ENCODE data around the gene DUSP5. TPM values are rescaled to one million over a fixed set of nuclear protein-coding genes. Genes with fewer than 3 reads are reported as not detected.

DUSP5 gene
- polyA plus RNA-seq, 2 donors: 33.8 to 107 TPM

DNA sequence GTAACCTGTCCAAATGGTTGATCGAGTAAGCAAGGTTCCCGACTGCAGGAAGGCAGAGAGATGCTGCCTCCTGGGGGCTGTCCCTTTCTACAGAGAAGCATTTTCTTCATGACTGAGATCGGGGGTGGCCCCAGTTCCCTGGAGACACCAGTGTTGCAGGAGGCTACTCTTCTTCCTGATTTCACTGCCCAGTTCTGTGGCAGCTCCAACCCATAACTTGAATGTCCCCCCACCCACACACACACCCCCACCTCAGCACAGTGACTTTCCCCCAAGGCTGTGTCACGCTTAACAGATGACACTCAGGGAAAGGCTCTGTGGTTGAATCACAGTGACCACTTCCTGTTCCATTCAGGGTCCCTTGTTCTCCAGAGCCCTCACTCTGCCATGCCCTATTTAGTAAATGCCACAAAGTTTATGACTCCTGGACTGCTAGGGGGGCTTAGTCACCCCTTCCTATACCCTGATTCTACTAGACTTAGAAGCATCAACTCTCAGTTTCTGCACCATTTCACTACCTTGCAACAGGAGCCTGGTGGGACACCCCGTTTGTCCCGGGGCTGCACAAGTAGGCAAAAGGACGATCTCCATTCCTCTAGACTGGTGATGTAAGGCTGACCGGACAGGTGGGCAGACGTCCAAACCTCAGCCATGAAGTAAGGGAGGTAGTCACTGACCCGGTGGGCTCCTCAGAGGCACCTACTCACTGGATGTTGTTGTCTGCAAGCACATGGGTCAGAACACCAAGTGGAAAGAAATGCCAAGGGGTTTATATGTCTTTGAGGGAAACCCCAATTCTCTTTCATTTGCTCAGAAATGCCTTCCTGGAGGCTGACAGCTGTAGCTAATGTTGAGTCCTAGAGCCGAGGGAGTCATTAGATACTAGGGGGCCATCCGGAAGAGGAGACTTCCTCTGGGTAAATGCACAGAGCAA lies 38.5 kb downstream of the DUSP5 start:
- no peak overlapping the region for H3K4me3 ChIP-seq (ENCODE audit: low read depth in 1 of 2, low read length in 2 of 2)
- H3K9me3 ChIP-seq (ENCODE audit: control insufficient read depth in 2 of 2, insufficient read depth in 1 of 2, low read depth in 1 of 2, low read length in 1 of 2): no peaks in the 10 kb centered on the region
- H3K27ac ChIP-seq (ENCODE audit: low read depth in 2 of 2, low read length in 1 of 2): no peak overlapping the region
- WGBS, 2 donors: 57 to 61% methylated on average over 12 of the region's 12 CpGs
- no peaks in the 10 kb centered on the region for H3K4me1 ChIP-seq (ENCODE audit: control insufficient read depth in 2 of 2, insufficient read depth in 2 of 2, low read length in 1 of 2)
- H3K27me3 ChIP-seq (ENCODE audit: control insufficient read depth in 1 of 2, insufficient read depth in 2 of 2, low read length in 2 of 2): no peaks in the 10 kb centered on the region
- no peaks in the 10 kb centered on the region for H3K36me3 ChIP-seq (ENCODE audit: control insufficient read depth in 2 of 2, insufficient read depth in 2 of 2, low read length in 1 of 2)

DNA sequence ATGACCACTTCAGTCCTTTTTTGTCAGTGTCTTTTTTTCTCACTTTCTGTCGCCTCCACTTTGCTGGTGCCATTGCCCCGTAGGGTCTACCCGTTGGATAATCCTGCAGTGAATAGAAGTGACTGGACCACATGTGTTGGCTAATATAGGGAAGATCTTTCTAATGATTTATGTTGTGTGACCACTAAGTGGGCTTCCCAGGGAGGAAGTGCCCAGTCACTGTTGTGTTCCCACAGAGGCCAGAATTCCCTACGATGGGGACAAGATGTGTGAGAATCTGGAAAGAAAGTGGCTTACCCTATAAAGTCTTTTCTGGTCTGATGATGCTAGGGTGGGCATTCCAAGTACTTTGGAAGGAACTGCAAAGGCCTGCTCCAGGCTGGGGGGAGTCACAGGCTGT lies 41.4 kb downstream of the DUSP5 start:
- H3K9me3 ChIP-seq (ENCODE audit: control insufficient read depth in 2 of 2, insufficient read depth in 1 of 2, low read depth in 1 of 2, low read length in 1 of 2): no peaks in the 10 kb centered on the region
- no peaks in the 10 kb centered on the region for H3K4me1 ChIP-seq (ENCODE audit: control insufficient read depth in 2 of 2, insufficient read depth in 2 of 2, low read length in 1 of 2)
- no peaks in the 10 kb centered on the region for H3K36me3 ChIP-seq (ENCODE audit: control insufficient read depth in 2 of 2, insufficient read depth in 2 of 2, low read length in 1 of 2)
- H3K27me3 ChIP-seq (ENCODE audit: control insufficient read depth in 1 of 2, insufficient read depth in 2 of 2, low read length in 2 of 2): no peaks in the 10 kb centered on the region
- H3K27ac ChIP-seq (ENCODE audit: low read depth in 2 of 2, low read length in 1 of 2): no peak overlapping the region
- WGBS, 2 donors: 94% methylated on average over 4 of the region's 4 CpGs
- H3K4me3 ChIP-seq (ENCODE audit: low read depth in 1 of 2, low read length in 2 of 2): no peak overlapping the region

DNA sequence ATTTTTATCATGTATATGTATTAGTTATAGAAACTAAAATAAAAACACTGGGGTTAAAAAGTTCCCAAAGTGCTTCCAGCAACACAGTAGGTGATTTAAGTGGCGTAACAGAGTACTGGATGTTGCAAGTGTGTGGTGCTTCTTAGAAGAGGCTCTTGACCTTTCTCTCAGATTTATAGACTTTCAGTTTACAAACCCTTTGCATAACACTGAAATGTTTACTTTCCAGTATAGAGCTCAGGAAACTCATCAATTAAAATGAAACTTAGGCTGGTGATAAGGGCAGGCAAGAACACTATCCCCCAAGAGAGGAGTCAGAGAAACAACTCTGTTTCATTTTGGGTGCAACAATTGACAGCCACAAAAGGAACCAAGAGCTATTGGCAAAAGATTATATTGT lies 42.3 kb downstream of the DUSP5 start:
- Histone ChIP-seq H3K27me3 (ENCODE audit: control insufficient read depth in 1 of 2, insufficient read depth in 2 of 2, low read length in 2 of 2) (no peaks in the 10 kb centered on the region), H3K27ac (ENCODE audit: low read depth in 2 of 2, low read length in 1 of 2) (no peak overlapping the region), H3K4me3 (ENCODE audit: low read depth in 1 of 2, low read length in 2 of 2) (no peak overlapping the region), H3K9me3 (ENCODE audit: control insufficient read depth in 2 of 2, insufficient read depth in 1 of 2, low read depth in 1 of 2, low read length in 1 of 2) (no peaks in the 10 kb centered on the region), H3K4me1 (ENCODE audit: control insufficient read depth in 2 of 2, insufficient read depth in 2 of 2, low read length in 1 of 2) (no peaks in the 10 kb centered on the region), H3K36me3 (ENCODE audit: control insufficient read depth in 2 of 2, insufficient read depth in 2 of 2, low read length in 1 of 2) (no peaks in the 10 kb centered on the region)
- 77 to 90% methylated on average over 1 of the region's 1 CpG for WGBS, 2 donors

DNA sequence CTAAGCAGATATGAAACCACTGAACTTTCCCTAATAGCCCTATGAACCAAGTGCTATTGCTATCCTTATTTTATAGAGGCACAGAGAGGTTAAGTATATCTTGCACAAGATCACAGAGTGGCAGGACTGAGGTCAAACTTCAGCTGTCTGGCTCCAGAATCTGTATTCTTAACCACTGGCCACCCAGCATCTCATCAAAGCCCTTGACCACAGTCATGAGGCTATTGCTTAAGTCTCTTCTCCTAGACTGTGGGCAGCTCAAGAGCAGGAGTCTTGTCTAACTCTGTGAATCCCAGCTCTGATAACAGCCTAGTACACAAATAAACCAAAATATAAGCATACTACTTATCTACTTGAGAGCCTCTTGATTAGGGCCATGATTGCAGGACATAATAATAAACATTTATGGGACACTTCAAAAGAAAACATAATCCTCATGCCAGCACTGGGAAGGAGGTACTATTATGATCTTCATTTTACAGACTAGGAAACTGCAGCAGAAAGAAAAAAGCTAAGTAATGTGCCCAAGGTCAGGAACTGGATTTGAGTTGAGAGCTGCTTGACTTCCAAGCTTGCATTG lies 47.3 kb downstream of the DUSP5 start:
- Histone ChIP-seq H3K27me3 (ENCODE audit: control insufficient read depth in 1 of 2, insufficient read depth in 2 of 2, low read length in 2 of 2) (peaks cover 0 to 2% of the 10 kb centered on the region in 2 donors), H3K27ac (ENCODE audit: low read depth in 2 of 2, low read length in 1 of 2) (no peak overlapping the region), H3K4me3 (ENCODE audit: low read depth in 1 of 2, low read length in 2 of 2) (no peak overlapping the region), H3K4me1 (ENCODE audit: control insufficient read depth in 2 of 2, insufficient read depth in 2 of 2, low read length in 1 of 2) (no peaks in the 10 kb centered on the region), H3K9me3 (ENCODE audit: control insufficient read depth in 2 of 2, insufficient read depth in 1 of 2, low read depth in 1 of 2, low read length in 1 of 2) (no peaks in the 10 kb centered on the region), H3K36me3 (ENCODE audit: control insufficient read depth in 2 of 2, insufficient read depth in 2 of 2, low read length in 1 of 2) (no peaks in the 10 kb centered on the region)

DNA sequence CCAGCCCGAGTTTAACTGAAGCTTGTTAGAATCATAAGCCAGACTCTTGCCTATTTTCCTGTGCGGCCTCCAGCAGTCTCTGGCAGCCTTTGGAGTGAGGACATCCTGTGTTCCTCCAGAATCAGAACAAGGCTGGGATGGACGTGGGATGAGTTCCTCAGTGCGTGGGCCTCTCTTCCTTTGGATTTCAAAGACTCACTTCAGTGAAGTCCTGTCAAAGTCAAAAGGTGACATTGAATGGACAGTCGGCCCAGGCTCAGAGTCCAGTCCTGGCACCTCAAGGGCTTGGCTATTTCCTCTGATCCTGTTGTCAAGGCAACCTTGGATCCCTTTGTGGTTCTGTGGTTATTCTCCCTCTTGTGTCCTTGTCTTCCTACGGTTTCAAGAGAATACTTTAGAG lies 48.4 kb downstream of the DUSP5 start:
- 75 to 79% methylated on average over 6 of the region's 6 CpGs for WGBS, 2 donors

GRCh38 chr10:110546499-110547110 lies 48.9 kb downstream of the DUSP5 start:
- Histone ChIP-seq H3K36me3 (ENCODE audit: control insufficient read depth in 2 of 2, insufficient read depth in 2 of 2, low read length in 1 of 2) (no peaks in the 10 kb centered on the region), H3K4me1 (ENCODE audit: control insufficient read depth in 2 of 2, insufficient read depth in 2 of 2, low read length in 1 of 2) (no peaks in the 10 kb centered on the region), H3K4me3 (ENCODE audit: low read depth in 1 of 2, low read length in 2 of 2) (no peak overlapping the region), H3K27me3 (ENCODE audit: control insufficient read depth in 1 of 2, insufficient read depth in 2 of 2, low read length in 2 of 2) (peaks cover 0 to 2% of the 10 kb centered on the region in 2 donors), H3K9me3 (ENCODE audit: control insufficient read depth in 2 of 2, insufficient read depth in 1 of 2, low read depth in 1 of 2, low read length in 1 of 2) (no peaks in the 10 kb centered on the region), H3K27ac (ENCODE audit: low read depth in 2 of 2, low read length in 1 of 2) (no peak overlapping the region)
- WGBS, 2 donors: 63 to 69% methylated on average over 7 of the region's 7 CpGs

More for the DNA sequence above, 48.4 kb downstream of the DUSP5 start:
- Histone ChIP-seq H3K4me3 (ENCODE audit: low read depth in 1 of 2, low read length in 2 of 2) (no peak overlapping the region), H3K27ac (ENCODE audit: low read depth in 2 of 2, low read length in 1 of 2) (no peak overlapping the region), H3K36me3 (ENCODE audit: control insufficient read depth in 2 of 2, insufficient read depth in 2 of 2, low read length in 1 of 2) (no peaks in the 10 kb centered on the region), H3K4me1 (ENCODE audit: control insufficient read depth in 2 of 2, insufficient read depth in 2 of 2, low read length in 1 of 2) (no peaks in the 10 kb centered on the region), H3K27me3 (ENCODE audit: control insufficient read depth in 1 of 2, insufficient read depth in 2 of 2, low read length in 2 of 2) (peaks cover 0 to 2% of the 10 kb centered on the region in 2 donors), H3K9me3 (ENCODE audit: control insufficient read depth in 2 of 2, insufficient read depth in 1 of 2, low read depth in 1 of 2, low read length in 1 of 2) (no peaks in the 10 kb centered on the region)

DNA sequence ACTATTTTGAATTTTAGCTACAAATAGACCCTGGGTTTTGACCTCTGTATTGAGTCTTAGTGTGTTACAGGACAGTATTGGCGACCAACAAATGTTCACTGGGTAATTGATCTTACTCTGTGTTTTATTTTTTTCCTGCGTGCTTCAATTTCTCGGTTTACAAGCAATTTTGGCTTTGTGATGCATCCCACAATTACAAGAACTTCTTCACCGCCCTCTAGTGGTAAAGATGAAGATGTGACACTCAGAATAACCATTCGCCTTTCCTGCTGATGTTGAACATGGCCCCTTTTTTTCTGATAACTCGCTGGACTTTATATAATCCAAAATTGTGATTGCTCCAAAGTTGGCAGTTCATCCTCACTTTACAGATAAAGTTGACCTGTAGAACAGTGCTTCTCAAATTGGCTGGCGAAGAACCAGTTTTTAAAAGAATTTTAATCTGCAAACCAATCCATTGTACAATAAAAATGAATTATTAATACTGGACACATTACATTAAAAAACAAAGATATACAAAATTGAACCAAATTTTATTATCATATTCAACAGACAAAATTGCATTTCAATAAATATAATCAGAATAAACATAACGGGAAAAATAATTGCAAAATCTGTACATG lies 49.5 kb downstream of the DUSP5 start:
- no peaks in the 10 kb centered on the region for H3K9me3 ChIP-seq (ENCODE audit: control insufficient read depth in 2 of 2, insufficient read depth in 1 of 2, low read depth in 1 of 2, low read length in 1 of 2)
- peaks cover 0 to 2% of the 10 kb centered on the region in 2 donors for H3K27me3 ChIP-seq (ENCODE audit: control insufficient read depth in 1 of 2, insufficient read depth in 2 of 2, low read length in 2 of 2)
- no peak overlapping the region for H3K27ac ChIP-seq (ENCODE audit: low read depth in 2 of 2, low read length in 1 of 2)
- WGBS, 2 donors: 11 to 15% methylated on average over 8 of the region's 8 CpGs
- no peaks in the 10 kb centered on the region for H3K36me3 ChIP-seq (ENCODE audit: control insufficient read depth in 2 of 2, insufficient read depth in 2 of 2, low read length in 1 of 2)
- H3K4me3 ChIP-seq (ENCODE audit: low read depth in 1 of 2, low read length in 2 of 2): no peak overlapping the region
- no peaks in the 10 kb centered on the region for H3K4me1 ChIP-seq (ENCODE audit: control insufficient read depth in 2 of 2, insufficient read depth in 2 of 2, low read length in 1 of 2)

- WGBS, 2 donors: 59 to 68% methylated on average over 5 of the region's 5 CpGs
- Histone ChIP-seq H3K27me3 (ENCODE audit: control insufficient read depth in 1 of 2, insufficient read depth in 2 of 2, low read length in 2 of 2) (peaks cover 0 to 2% of the 10 kb centered on the region in 2 donors), H3K27ac (ENCODE audit: low read depth in 2 of 2, low read length in 1 of 2) (no peak overlapping the region), H3K9me3 (ENCODE audit: control insufficient read depth in 2 of 2, insufficient read depth in 1 of 2, low read depth in 1 of 2, low read length in 1 of 2) (no peaks in the 10 kb centered on the region), H3K4me3 (ENCODE audit: low read depth in 1 of 2, low read length in 2 of 2) (no peak overlapping the region), H3K36me3 (ENCODE audit: control insufficient read depth in 2 of 2, insufficient read depth in 2 of 2, low read length in 1 of 2) (no peaks in the 10 kb centered on the region), H3K4me1 (ENCODE audit: control insufficient read depth in 2 of 2, insufficient read depth in 2 of 2, low read length in 1 of 2) (no peaks in the 10 kb centered on the region)
Measured at GRCh38 chr10:110548002-110548401, 50.3 kb downstream of the DUSP5 start.

DNA sequence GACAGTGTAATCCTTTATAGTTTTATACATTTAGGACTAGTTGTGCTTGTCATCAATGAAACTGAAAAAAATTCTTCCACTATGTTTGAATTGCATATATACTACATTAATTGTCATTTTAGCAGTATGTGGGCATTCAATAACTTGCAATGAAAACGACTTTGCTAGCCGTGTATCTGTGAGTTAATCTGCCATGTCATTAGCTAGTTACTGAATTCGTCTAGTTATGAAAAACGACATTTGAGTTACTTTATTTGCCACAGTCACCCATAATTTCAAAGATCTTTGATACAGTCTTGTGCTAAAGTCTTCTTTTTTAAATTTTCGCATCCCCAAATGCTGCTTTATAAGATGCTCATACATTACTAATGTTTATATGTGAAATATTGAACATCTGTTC lies 51.5 kb downstream of the DUSP5 start:
- no peaks in the 10 kb centered on the region for H3K36me3 ChIP-seq (ENCODE audit: control insufficient read depth in 2 of 2, insufficient read depth in 2 of 2, low read length in 1 of 2)
- 78 to 79% methylated on average over 5 of the region's 5 CpGs for WGBS, 2 donors
- no peaks in the 10 kb centered on the region for H3K4me1 ChIP-seq (ENCODE audit: control insufficient read depth in 2 of 2, insufficient read depth in 2 of 2, low read length in 1 of 2)
- H3K9me3 ChIP-seq (ENCODE audit: control insufficient read depth in 2 of 2, insufficient read depth in 1 of 2, low read depth in 1 of 2, low read length in 1 of 2): no peaks in the 10 kb centered on the region
- peaks cover 0 to 2% of the 10 kb centered on the region in 2 donors for H3K27me3 ChIP-seq (ENCODE audit: control insufficient read depth in 1 of 2, insufficient read depth in 2 of 2, low read length in 2 of 2)
- no peak overlapping the region for H3K4me3 ChIP-seq (ENCODE audit: low read depth in 1 of 2, low read length in 2 of 2)
- H3K27ac ChIP-seq (ENCODE audit: low read depth in 2 of 2, low read length in 1 of 2): no peak overlapping the region
